Hepatocyte (in vitro differentiated cells): Measurements from ENCODE around the gene MSRB1.

Experiments
- CTCF ChIP-seq: fragments of 200-600 bp; sonication (generic); IDR thresholded peaks from 2 replicates; pipeline ENCODE4 v1.5.1; 2016; ENCODE audit warnings: antibody characterized with exemption, mild to moderate bottlenecking; ENCODE audit not compliant: poor library complexity
- EZH2 ChIP-seq: fragments of 200-600 bp; sonication (generic); IDR thresholded peaks from 2 replicates; pipeline ENCODE4 v1.6.1; 2016; ENCODE audit warnings: antibody characterized with exemption, mild to moderate bottlenecking, borderline replicate concordance
- EZH2phosphoT487 ChIP-seq: fragments of 200-600 bp; sonication (generic); IDR thresholded peaks from one replicate; pipeline ENCODE4 v1.6.1; 2018; ENCODE audit warnings: antibody characterized with exemption, mild to moderate bottlenecking, low read depth, moderate library complexity; ENCODE audit not compliant: unreplicated experiment, severe bottlenecking

DNA sequence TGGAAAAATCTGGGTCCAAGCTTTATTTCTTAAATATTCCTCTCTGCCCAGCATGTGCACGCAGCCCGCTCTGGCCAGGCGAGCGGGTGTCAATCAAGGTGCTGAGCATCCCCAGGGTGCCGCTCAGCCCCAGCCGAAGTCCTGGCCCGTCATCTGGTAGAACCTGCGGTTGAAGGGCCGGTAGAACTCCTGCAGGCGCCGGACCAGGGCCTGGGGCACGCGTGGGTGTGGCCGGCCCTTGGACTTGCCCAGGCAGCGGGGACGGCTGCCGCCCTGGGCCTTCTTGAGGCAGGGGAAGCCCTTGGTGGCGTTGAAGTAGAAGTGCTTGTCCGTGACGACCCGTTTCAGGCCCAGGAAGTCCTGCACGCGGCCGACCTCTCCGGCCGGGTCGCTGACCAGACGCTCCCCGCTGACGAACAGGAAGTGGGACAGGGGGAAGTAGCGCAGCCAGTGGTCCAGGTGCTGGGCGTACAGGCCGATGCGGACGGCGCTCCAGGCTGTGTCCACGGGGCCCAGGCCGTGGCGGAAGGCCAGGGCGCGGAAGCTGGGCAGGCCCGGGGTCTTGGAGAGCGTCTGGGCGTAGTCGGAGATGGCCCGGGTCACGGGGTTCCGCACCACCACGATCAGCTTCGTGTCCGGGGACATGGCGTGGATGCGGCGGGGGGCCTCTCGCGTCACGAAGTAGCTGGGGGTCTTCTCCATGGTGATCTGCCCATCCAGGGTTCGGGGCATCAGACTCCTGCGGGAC is 31.4 kb downstream of the MSRB1 start:
- TF ChIP-seq CTCF (no peak), EZH2 (no peak), EZH2phosphoT487 (no peak)
